Pancreas (tissue), 10 donors: ENCODE data around the gene LCN9. TPM values are rescaled to one million over a fixed set of nuclear protein-coding genes. Genes with fewer than 3 reads are reported as not detected.

Experiments
- ATAC-seq, 4 donors: fragments of 200-7000 bp; cut with Tn5 transposase; one replicate each; pipeline versions ENCODE4 v1.8.0 to v1.9.1; 2020; ENCODE audit warnings: mild to moderate bottlenecking in 4 of 4, moderate library complexity in 4 of 4
- DNase-seq, 6 donors: peaks; one replicate each; pipeline ENCODE4 v3.0.0-alpha.2; 2020
- FAIRE-seq: peaks from 2 replicates; lab custom pipeline; 2012; peaks lifted over from hg19 to GRCh38; lab: Jason Lieb, UNC
- H3K27ac ChIP-seq, 4 donors: fragments of 200-600 bp; sonication (generic); 1 replicate in 3 of 4; 2 replicates in 1 of 4; pipeline versions ENCODE4 v1.5.0 to v1.8.0; 2020
- H3K27me3 ChIP-seq, 4 donors: fragments of 200-600 bp; one replicate each; pipeline ENCODE4 v1.8.0; 2021
- H3K36me3 ChIP-seq, 3 donors: fragments of 200-600 bp; sonication (generic) in 1 of 3; one replicate each; pipeline versions ENCODE4 v1.5.0 to v1.8.0; 2020 to 2021
- H3K4me1 ChIP-seq, 3 donors: fragments of 200-600 bp; one replicate each; pipeline ENCODE4 v1.8.0; 2021
- H3K4me3 ChIP-seq, 4 donors: fragments of 200-600 bp; sonication (generic) in 2 of 4; one replicate each; pipeline versions ENCODE4 v1.5.0 to v1.8.0; 2020 to 2021
- H3K9me3 ChIP-seq, 4 donors: fragments of 200-600 bp; one replicate each; pipeline ENCODE4 v1.8.0; 2021
- WGBS, 2 donors: extraction: QIAGEN DNeasy Blood & Tissue Kit; methylation state at CpG; one replicate each; pipeline ENCODE4 v1.1.7; 2013; 5-methylcytosine and 5-hydroxymethylcytosine counted together
- intact Hi-C, 3 donors: fragments of 100-400 bp; cut with DNase I; formaldehyde crosslinking; loops; one replicate each; pipeline versions ENCODE4 v1.11.1 to v1.14.2; 2022
- polyA plus RNA-seq, 2 donors: library from polyadenylated mRNA; stranded (reverse); fragments of 200-250 nt; gene quantifications; one replicate each; pipeline ENCODE4 v1.2.3, GENCODE V29; 2013
- total RNA-seq, 6 donors: library from RNA; stranded (reverse); fragmentation: NEBNext Ultra II Directional in 4 of 6; extraction: Animal tissue kit (Norgen Biotek cat#: 25700) in 4 of 6; gene quantifications; one replicate each; pipeline versions ENCODE4 v1.2.1 to v1.2.4, GENCODE V29; 2021 to 2023
- TF ChIP-seq, protein P1 (sequence below), 4 donors: fragments of 200-600 bp; sonication (generic) in 3 of 4; IDR thresholded peaks; one replicate each; pipeline versions ENCODE4 v1.5.0 to v1.8.0; 2021; ENCODE audit warnings: antibody characterized with exemption in 4 of 4
- donor health status: healthy with polysubstance abuse.
- donor health status: DM: no; HTN: no; CAD: no; lungs with moderate emphysema.
- donor health status: DM: no; HTN: no; CAD: no.
- donor health status: control.
- donor health status: control.
- donor health status: Bipolar disorder and iron deficiency.
- donor health status: DM: yes; HTN: yes; CAD: no.
- donor health status: DM: no; HTN: no; CAD: no.
- donor health status: DM: no; HTN: no; CAD: no.
- donor health status: DM: yes; HTN: yes; CAD: no.

LCN9 gene, protein sequence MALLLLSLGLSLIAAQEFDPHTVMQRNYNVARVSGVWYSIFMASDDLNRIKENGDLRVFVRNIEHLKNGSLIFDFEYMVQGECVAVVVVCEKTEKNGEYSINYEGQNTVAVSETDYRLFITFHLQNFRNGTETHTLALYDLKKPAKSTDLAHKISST
- total RNA-seq (not detected), polyA plus RNA-seq (not detected)

DNA sequence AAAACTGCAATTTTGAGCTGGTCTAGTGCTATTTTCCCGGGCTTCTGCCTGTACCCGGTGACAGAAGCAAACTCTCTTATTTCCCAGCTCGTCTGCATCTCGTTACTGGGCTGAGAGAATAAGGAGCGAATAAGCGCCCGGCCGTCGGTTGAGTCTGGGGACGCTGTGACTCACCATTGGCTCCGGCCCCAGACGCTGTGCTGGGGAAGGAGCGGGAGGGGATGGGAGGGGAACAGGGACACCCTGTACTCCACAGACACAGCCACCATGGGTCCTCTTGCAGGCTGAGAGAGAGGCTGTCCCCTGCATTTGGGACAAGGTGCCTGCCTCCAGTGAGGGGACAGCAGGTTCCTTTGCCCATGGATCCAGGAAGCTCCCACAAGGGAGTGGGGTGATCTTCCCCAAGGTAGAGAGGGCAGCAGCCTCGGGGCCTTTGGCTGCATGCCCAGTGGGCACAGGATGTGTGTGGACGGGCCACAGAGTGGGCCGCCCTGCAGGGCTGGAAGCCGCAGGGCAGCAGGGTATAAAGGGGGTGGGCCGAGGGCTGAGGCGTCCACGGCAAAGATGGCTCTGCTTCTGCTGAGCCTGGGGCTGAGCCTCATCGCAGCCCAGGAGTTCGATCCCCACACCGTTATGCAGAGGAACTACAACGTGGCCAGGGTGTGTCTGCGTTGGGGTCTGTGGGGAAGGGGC, at the start of gene LCN9:
Gene LCN9 (plus strand): TSS at position 552 of the 693 bp plus-strand sequence. CDS start 13 bp downstream, at position 565.
- 42 to 48% methylated on average over 24 to 25 of the region's 25 CpGs for WGBS, 2 donors
- H3K36me3 ChIP-seq: no peaks in the 10 kb centered on the region
- intact Hi-C loops: no loop called here
- no peaks in the 10 kb centered on the region for H3K27me3 ChIP-seq
- no peak for FAIRE-seq
- DNase-seq: no peak
- no peak for ATAC-seq
- TF ChIP-seq, protein P1, sequence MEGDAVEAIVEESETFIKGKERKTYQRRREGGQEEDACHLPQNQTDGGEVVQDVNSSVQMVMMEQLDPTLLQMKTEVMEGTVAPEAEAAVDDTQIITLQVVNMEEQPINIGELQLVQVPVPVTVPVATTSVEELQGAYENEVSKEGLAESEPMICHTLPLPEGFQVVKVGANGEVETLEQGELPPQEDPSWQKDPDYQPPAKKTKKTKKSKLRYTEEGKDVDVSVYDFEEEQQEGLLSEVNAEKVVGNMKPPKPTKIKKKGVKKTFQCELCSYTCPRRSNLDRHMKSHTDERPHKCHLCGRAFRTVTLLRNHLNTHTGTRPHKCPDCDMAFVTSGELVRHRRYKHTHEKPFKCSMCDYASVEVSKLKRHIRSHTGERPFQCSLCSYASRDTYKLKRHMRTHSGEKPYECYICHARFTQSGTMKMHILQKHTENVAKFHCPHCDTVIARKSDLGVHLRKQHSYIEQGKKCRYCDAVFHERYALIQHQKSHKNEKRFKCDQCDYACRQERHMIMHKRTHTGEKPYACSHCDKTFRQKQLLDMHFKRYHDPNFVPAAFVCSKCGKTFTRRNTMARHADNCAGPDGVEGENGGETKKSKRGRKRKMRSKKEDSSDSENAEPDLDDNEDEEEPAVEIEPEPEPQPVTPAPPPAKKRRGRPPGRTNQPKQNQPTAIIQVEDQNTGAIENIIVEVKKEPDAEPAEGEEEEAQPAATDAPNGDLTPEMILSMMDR (IDR thresholded peaks at IDR 0.05): no peak
- no peak within 1 kb of the TSS for H3K27ac ChIP-seq
- no peaks in the 10 kb centered on the region for H3K4me1 ChIP-seq
- H3K9me3 ChIP-seq: no peaks in the 10 kb centered on the region
- no peak within 1 kb of the TSS for H3K4me3 ChIP-seq

DNA sequence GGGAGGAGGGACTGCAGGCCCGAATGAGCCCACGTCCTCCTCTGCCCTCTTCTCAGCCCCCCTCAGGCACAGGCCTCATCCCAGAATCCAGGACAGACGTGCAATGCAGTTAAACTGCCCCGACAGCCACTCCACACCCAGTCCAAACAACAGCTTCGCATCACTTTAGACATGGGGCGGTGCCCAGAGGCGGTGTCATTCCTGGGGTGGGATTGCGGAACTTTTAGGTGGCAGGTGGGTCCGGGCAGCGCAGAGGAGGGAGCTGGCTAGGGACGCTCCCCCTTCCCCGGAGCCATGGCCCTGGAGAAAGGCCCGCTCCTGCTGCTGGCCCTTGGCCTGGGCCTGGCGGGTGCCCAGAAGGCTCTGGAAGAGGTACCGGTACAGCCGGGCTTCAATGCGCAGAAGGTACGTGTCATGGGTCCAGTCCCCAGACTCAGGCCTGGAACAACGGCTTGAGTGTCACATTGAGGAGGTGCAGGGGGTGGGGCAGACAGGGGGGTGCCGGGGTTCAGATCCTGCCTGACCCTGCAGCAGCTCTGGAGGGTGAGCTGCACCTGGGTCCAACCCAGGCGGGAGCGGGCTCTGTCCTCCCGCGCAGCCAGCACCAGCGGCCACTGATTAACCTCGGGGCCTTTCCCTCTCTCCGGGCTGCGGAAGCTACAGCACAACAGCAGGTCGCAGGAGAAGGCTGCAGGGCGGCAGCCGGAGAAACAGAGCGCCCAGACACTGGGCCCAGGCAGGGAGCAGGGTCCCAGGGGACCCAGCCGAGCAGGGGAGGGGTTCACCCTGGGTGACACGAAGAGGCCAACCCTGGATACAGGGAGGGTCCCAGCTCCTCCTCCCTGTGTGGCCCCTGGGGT, 48.9 kb upstream of the LCN9 start:
- Histone ChIP-seq H3K4me1 (no peaks in the 10 kb centered on the region), H3K4me3 (no peak overlapping the region), H3K27me3 (no peaks in the 10 kb centered on the region), H3K36me3 (no peaks in the 10 kb centered on the region), H3K27ac (no peak overlapping the region), H3K9me3 (no peaks in the 10 kb centered on the region)
- ATAC-seq (no peak), DNase-seq (peak in 2 of 6 donors; percentile 43 to 49), FAIRE-seq (no peak)
- intact Hi-C loops: loop anchor here in 1 of 3 donors (10.0 kb wide), 1 partner anchor 59 kb away; no protein-coding TSS in a partner anchor
- 47 to 59% methylated on average over 30 to 34 of the region's 34 CpGs for WGBS, 2 donors
- TF ChIP-seq, protein P1 (IDR thresholded peaks at IDR 0.05): no peak

DNA sequence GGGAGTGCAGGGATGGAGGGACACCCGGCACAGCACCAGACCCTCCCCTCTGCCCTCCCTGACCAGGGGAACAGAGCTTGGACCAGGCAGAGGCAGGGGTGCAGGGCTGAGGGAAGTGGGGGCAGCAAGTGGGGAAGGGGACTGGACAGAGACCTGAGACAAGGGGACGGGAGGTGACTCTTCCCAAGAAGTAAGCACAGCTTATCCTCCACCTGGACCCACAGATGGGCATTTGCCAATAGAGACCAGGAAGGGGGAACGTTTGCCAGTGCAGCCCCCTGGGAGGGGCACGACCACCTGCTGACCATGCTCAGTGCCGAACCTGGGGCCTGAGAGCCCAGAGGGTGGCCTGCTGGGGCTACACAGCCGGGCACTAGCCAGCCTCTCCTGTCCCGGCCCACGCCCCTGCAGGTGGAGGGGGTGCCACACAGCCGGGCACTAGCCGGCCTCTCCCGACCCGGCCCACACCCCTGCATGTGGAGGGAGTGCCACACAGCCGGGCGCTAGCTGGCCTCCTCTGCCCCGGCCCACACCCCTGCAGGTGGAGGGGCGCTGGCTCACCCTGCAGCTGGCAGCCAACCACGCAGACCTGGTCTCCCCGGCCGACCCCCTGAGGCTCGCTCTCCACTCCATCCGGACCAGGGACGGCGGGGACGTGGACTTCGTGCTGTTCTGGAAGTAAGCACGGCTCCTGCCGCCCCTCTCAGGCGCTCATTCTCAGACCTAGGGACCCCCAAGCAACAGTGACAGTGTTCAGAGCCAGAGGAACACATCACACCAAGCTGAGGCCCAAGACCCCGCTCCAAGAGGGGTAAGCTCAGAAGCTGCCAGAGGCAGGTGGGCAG, 48.1 kb upstream of the LCN9 start:
- FAIRE-seq: no peak
- intact Hi-C loops: loop anchor here in 1 of 3 donors (10.0 kb wide), 1 partner anchor 60 kb away; no protein-coding TSS in a partner anchor
- ATAC-seq: no peak

More for the DNA sequence above, 48.1 kb upstream of the LCN9 start:
- Histone ChIP-seq H3K36me3 (no peaks in the 10 kb centered on the region), H3K9me3 (no peaks in the 10 kb centered on the region), H3K4me1 (no peaks in the 10 kb centered on the region), H3K4me3 (no peak overlapping the region), H3K27me3 (no peaks in the 10 kb centered on the region), H3K27ac (no peak overlapping the region)
- 51 to 63% methylated on average over 29 of the region's 29 CpGs for WGBS, 2 donors
- DNase-seq: peak in 1 of 6 donors; percentile 54
- TF ChIP-seq, protein P1 (IDR thresholded peaks at IDR 0.05): no peak
